ENCODE measurements around the gene SRR. TPM values are rescaled to one million over a fixed set of nuclear protein-coding genes. Genes with fewer than 3 reads are reported as not detected.
A peak's percentile ranks its signal among the peaks of the same experiment; 100 is the strongest.

The SRR gene
- total RNA-seq, 3 donors from 2014 or later = 9.7 to 13.3 (median 10.2) TPM

DNA sequence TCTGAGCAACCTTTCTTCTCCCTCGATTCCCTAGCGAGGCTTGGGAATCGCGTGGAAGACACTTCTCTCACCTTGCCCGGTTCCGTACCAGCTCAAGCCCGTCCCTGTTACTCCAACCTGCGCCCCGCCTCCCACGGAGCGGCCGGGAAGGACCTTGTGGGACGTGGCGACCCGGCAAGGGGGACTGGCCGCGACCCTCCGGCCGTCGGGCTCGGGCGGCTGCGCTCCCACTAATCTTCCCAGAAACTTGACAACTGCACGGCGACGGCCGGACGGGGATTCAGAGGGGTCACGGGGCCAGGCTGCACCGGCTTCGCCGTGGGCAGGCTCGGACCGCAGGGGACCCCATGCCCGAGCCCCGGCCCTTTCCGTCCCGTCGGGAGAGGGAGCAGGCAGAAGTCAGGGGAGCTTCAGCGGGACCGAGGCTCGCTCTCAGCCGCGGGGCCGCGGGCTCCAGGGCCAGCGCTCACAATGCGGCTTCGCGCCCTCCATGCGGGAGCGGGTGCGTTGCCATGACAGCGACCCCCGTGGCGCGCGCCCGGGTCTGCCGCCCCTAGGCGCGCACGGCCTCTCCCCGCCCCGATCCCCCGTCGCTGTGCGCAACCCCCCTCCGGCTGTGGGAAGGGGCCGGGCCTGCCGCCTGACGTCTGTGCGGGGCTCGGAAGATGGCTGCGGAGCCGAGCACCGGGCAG is 33.2 kb downstream of the SRR start, which contains the start of gene SGSM2:
Gene SGSM2, plus strand, starts transcription at position 650 of the 692 bp plus-strand sequence. CDS start 188 bp downstream, outside the sequence.
- H3K36me3 ChIP-seq = peaks cover under 1% of the 10 kb centered on the region
- intact Hi-C loops (cut with DNase I; ENCODE audit: low total_unique reads) = no loop called here
- H3K4me3 ChIP-seq = peak within 1 kb of the TSS; percentile 94 to 99 (median 97)
- no peaks in the 10 kb centered on the region for H3K27me3 ChIP-seq
- no peaks in the 10 kb centered on the region for H3K9me3 ChIP-seq
- H3K27ac ChIP-seq = peak within 1 kb of the TSS; percentile 93 to 96
- DNase-seq (ENCODE audit: low spot score in 2 of 2) = no peak
- H3K4me1 ChIP-seq = peaks cover 4 to 8% of the 10 kb centered on the region in 2 donors
- no peak for TF ChIP-seq POLR2AphosphoS5 (IDR thresholded peaks at IDR 0.05)
- TF ChIP-seq POLR2A (IDR thresholded peaks at IDR 0.05) = no peak

DNA sequence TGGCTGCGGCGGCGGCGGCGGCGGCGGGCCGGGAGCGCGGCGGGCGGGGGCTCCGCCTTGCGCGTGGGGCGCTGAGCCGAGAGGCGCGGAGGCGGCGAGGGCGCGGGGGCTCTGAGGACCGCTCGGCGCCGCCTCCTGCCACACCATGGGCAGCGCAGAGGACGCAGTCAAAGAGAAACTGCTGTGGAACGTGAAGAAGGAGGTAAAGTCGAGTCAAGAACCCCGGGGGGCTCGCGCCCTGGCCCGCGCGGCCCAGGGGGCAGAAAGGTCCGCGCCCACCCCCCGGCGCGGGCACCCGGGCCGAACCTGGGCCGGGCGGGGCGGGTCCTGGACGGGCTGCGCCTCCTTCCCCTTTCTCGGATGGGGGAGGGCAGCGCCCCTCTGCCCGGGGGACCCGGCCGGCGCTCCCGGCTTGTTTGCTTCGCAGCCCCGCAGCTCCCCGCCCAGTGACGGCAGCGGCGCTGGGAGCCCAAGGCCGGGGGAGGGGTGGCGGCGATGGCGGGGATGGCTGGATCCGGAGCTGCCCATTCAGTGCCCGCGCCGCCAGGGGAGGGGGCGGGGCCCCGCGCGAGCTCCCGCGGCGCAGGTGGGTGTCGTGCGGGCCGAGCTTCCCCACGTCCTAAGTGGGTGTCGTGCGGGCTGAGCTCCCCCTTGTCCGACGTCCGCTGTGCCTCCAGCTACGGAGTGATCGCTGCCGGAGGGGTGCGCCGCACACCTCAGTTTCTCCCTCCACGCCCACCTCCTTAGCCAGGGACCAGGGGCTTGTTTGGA is 34.0 kb downstream of the SRR start:
- Histone ChIP-seq H3K9me3 (no peaks in the 10 kb centered on the region), H3K27me3 (no peaks in the 10 kb centered on the region), H3K4me1 (peaks cover 4 to 8% of the 10 kb centered on the region in 2 donors), H3K36me3 (no peaks in the 10 kb centered on the region), H3K4me3 (peak overlapping the region; percentile 94 to 99 (median 97)), H3K27ac (peak overlapping the region; percentile 93 to 96)
- intact Hi-C loops (cut with DNase I; ENCODE audit: low total_unique reads) = no loop called here
- peak in 1 of 3 donors; percentile 47 for TF ChIP-seq POLR2AphosphoS5 (IDR thresholded peaks at IDR 0.05)
- TF ChIP-seq POLR2A (IDR thresholded peaks at IDR 0.05) = no peak
- TF ChIP-seq, protein P1, sequence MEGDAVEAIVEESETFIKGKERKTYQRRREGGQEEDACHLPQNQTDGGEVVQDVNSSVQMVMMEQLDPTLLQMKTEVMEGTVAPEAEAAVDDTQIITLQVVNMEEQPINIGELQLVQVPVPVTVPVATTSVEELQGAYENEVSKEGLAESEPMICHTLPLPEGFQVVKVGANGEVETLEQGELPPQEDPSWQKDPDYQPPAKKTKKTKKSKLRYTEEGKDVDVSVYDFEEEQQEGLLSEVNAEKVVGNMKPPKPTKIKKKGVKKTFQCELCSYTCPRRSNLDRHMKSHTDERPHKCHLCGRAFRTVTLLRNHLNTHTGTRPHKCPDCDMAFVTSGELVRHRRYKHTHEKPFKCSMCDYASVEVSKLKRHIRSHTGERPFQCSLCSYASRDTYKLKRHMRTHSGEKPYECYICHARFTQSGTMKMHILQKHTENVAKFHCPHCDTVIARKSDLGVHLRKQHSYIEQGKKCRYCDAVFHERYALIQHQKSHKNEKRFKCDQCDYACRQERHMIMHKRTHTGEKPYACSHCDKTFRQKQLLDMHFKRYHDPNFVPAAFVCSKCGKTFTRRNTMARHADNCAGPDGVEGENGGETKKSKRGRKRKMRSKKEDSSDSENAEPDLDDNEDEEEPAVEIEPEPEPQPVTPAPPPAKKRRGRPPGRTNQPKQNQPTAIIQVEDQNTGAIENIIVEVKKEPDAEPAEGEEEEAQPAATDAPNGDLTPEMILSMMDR (IDR thresholded peaks at IDR 0.05) = no peak
- peak; percentile 58 to 83 for DNase-seq (ENCODE audit: low spot score in 2 of 2)

- H3K36me3 ChIP-seq = no peaks in the 10 kb centered on the region
- no peak for DNase-seq (ENCODE audit: low spot score in 2 of 2)
- H3K27ac ChIP-seq = peak overlapping the region; percentile 93 to 96
- H3K4me1 ChIP-seq = peaks cover 4 to 8% of the 10 kb centered on the region in 2 donors
- H3K4me3 ChIP-seq = peak overlapping the region; percentile 94 to 99 (median 97)
- no peaks in the 10 kb centered on the region for H3K9me3 ChIP-seq
- intact Hi-C loops (cut with DNase I; ENCODE audit: low total_unique reads) = no loop called here
- H3K27me3 ChIP-seq = no peaks in the 10 kb centered on the region
- TF ChIP-seq, protein P1 (IDR thresholded peaks at IDR 0.05) = no peak
- TF ChIP-seq POLR2A (IDR thresholded peaks at IDR 0.05) = no peak
- TF ChIP-seq POLR2AphosphoS5 (IDR thresholded peaks at IDR 0.05) = no peak
Measured at GRCh38 chr17:2338315-2338657, 34.5 kb downstream of the SRR start.

GRCh38 chr17:2343421-2343820 is 39.7 kb downstream of the SRR start:
- intact Hi-C loops (cut with DNase I; ENCODE audit: low total_unique reads) = no loop called here
- DNase-seq (ENCODE audit: low spot score in 2 of 2) = no peak
- Histone ChIP-seq H3K36me3 (no peaks in the 10 kb centered on the region), H3K4me1 (peaks cover 0 to under 1% of the 10 kb centered on the region in 2 donors), H3K9me3 (no peaks in the 10 kb centered on the region), H3K27me3 (no peaks in the 10 kb centered on the region), H3K27ac (peak overlapping the region in 1 of 2 donors; percentile 60), H3K4me3 (no peak overlapping the region)
- TF ChIP-seq POLR2AphosphoS5 (IDR thresholded peaks at IDR 0.05) = no peak
- no peak for TF ChIP-seq POLR2A (IDR thresholded peaks at IDR 0.05)
- TF ChIP-seq, protein P1 (IDR thresholded peaks at IDR 0.05) = no peak

GRCh38 chr17:2344528-2344927 is 40.8 kb downstream of the SRR start:
- Histone ChIP-seq H3K4me3 (no peak overlapping the region), H3K36me3 (no peaks in the 10 kb centered on the region), H3K27ac (peak overlapping the region; percentile 10 to 60), H3K27me3 (no peaks in the 10 kb centered on the region), H3K4me1 (no peaks in the 10 kb centered on the region), H3K9me3 (no peaks in the 10 kb centered on the region)
- DNase-seq (ENCODE audit: low spot score in 2 of 2) = no peak
- TF ChIP-seq POLR2A (IDR thresholded peaks at IDR 0.05) (no peak), POLR2AphosphoS5 (IDR thresholded peaks at IDR 0.05) (no peak)
- TF ChIP-seq, protein P1 (IDR thresholded peaks at IDR 0.05) = no peak
- intact Hi-C loops (cut with DNase I; ENCODE audit: low total_unique reads) = no loop called here

Data from breast epithelium (tissue), 4 donors.